Measurements from ENCODE around the gene OR10A6.

GRCh38 chr11:7964873-7965272 is 33.8 kb upstream of the OR10A6 start:
- TF ChIP-seq, protein P1, sequence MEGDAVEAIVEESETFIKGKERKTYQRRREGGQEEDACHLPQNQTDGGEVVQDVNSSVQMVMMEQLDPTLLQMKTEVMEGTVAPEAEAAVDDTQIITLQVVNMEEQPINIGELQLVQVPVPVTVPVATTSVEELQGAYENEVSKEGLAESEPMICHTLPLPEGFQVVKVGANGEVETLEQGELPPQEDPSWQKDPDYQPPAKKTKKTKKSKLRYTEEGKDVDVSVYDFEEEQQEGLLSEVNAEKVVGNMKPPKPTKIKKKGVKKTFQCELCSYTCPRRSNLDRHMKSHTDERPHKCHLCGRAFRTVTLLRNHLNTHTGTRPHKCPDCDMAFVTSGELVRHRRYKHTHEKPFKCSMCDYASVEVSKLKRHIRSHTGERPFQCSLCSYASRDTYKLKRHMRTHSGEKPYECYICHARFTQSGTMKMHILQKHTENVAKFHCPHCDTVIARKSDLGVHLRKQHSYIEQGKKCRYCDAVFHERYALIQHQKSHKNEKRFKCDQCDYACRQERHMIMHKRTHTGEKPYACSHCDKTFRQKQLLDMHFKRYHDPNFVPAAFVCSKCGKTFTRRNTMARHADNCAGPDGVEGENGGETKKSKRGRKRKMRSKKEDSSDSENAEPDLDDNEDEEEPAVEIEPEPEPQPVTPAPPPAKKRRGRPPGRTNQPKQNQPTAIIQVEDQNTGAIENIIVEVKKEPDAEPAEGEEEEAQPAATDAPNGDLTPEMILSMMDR (IDR thresholded peaks at IDR 0.05; ENCODE audit: low read length), result no peak
- TF ChIP-seq EZH2 (optimal IDR thresholded peaks at IDR 0.05; ENCODE audit: low read depth, low read length), result no peak

All from MM.1S (cell line).